GM12891 (cell line): ENCODE results near the gene AGTPBP1.

Experiments
- PAX5 ChIP-seq: IDR thresholded peaks from 2 replicates; pipeline ENCODE4 v1.6.1; 2011; ENCODE audit warnings: low read length, moderate library complexity, mild to moderate bottlenecking; ENCODE audit not compliant: insufficient read depth, severe bottlenecking
- POLR2A ChIP-seq: IDR thresholded peaks from 2 replicates; pipeline ENCODE4 v1.6.1; 2011; ENCODE audit warnings: low read depth, low read length, control low read depth
- POLR2AphosphoS5 ChIP-seq: IDR thresholded peaks from 2 replicates; pipeline ENCODE4 v1.6.1; 2011; ENCODE audit warnings: low read depth, low read length, control low read depth
- SPI1 ChIP-seq: IDR thresholded peaks from 2 replicates; pipeline ENCODE4 v1.6.1; 2011; ENCODE audit warnings: low read depth, low read length, control low read depth
- TAF1 ChIP-seq: IDR thresholded peaks from 2 replicates; pipeline ENCODE4 v1.6.1; 2011; ENCODE audit warnings: low read depth, low read length, control low read depth

- TF ChIP-seq TAF1 = no peak
- TF ChIP-seq POLR2AphosphoS5 = no peak
- TF ChIP-seq POLR2A = no peak
- TF ChIP-seq PAX5 = no peak
- TF ChIP-seq SPI1 = no peak
Measured at GRCh38 chr9:85541876-85542275, 199.9 kb downstream of the AGTPBP1 start.
